ENCODE measurements around the gene CSN3.

The CSN3 gene

GRCh38 chr4:70251250-70251944 lies 9.0 kb downstream of the CSN3 start:
- Mint-ChIP-seq H3K4me3 (no peak overlapping the region), H3K27me3 (peaks cover 1% of the 10 kb centered on the region), H3K9me3 (ENCODE audit: low read depth) (no peaks in the 10 kb centered on the region), H3K4me1 (ENCODE audit: low read depth) (no peaks in the 10 kb centered on the region), H3K36me3 (no peaks in the 10 kb centered on the region), H3K27ac (no peak overlapping the region)

DNA sequence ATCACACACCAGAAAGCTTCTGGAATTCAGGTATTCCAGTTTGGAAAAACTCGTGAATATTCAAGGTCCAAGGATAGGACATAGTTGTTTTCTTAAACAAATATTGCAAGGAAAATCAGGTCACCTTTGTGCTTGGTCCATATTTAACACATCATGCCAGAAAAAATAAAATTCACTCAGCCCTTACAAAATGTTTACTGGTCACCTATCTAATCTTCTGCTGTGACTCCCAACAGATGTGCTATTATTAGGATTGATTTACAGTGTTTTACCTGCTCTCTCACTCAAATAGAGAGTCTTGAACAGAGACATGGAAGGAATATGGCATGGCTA lies 9.5 kb downstream of the CSN3 start:
- Mint-ChIP-seq H3K4me3 (no peak overlapping the region), H3K27me3 (peaks cover 1% of the 10 kb centered on the region), H3K9me3 (ENCODE audit: low read depth) (no peaks in the 10 kb centered on the region), H3K36me3 (no peaks in the 10 kb centered on the region), H3K27ac (no peak overlapping the region), H3K4me1 (ENCODE audit: low read depth) (no peaks in the 10 kb centered on the region)

DNA sequence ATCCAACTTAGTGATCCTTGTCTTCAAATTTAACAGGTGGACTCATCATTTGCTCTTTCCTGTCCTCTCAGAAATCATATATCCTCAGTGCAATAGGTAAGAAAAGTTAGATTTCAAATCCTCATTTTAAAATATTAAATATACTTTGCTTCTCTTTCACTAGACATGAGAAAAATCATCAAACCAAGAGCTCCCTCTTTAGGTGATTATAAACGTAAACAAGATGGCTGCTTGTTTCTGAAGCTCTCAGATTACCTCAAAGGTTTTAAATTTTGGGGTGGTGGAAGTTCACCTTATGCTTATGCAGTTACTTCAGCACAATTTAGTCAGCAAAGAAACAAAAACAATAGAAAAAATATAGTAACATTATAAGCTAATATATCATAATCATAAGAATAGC lies 27.3 kb downstream of the CSN3 start:
- Mint-ChIP-seq H3K4me1 (ENCODE audit: low read depth) (no peaks in the 10 kb centered on the region), H3K27ac (no peak overlapping the region), H3K9me3 (ENCODE audit: low read depth) (no peaks in the 10 kb centered on the region), H3K4me3 (no peak overlapping the region), H3K27me3 (no peaks in the 10 kb centered on the region), H3K36me3 (no peaks in the 10 kb centered on the region)

- Mint-ChIP-seq H3K9me3 (ENCODE audit: low read depth) (peaks cover 8% of the 10 kb centered on the region), H3K36me3 (no peaks in the 10 kb centered on the region), H3K27ac (no peak overlapping the region), H3K27me3 (no peaks in the 10 kb centered on the region), H3K4me1 (ENCODE audit: low read depth) (no peaks in the 10 kb centered on the region), H3K4me3 (no peak overlapping the region)
These were observed 34.7 kb downstream of the CSN3 start for GRCh38 chr4:70277121-70277520.

GRCh38 chr4:70280567-70280966 lies 38.2 kb downstream of the CSN3 start:
- Mint-ChIP-seq H3K27ac (no peak overlapping the region), H3K4me1 (ENCODE audit: low read depth) (no peaks in the 10 kb centered on the region), H3K36me3 (no peaks in the 10 kb centered on the region), H3K27me3 (no peaks in the 10 kb centered on the region), H3K4me3 (no peak overlapping the region), H3K9me3 (ENCODE audit: low read depth) (peaks cover 8% of the 10 kb centered on the region)

GRCh38 chr4:70288651-70289050 lies 46.3 kb downstream of the CSN3 start:
- no peaks in the 10 kb centered on the region for H3K27me3 Mint-ChIP-seq
- no peaks in the 10 kb centered on the region for H3K36me3 Mint-ChIP-seq
- H3K4me3 Mint-ChIP-seq, result no peak overlapping the region
- peaks cover 9% of the 10 kb centered on the region for H3K9me3 Mint-ChIP-seq (ENCODE audit: low read depth)
- no peak overlapping the region for H3K27ac Mint-ChIP-seq
- no peaks in the 10 kb centered on the region for H3K4me1 Mint-ChIP-seq (ENCODE audit: low read depth)

DNA sequence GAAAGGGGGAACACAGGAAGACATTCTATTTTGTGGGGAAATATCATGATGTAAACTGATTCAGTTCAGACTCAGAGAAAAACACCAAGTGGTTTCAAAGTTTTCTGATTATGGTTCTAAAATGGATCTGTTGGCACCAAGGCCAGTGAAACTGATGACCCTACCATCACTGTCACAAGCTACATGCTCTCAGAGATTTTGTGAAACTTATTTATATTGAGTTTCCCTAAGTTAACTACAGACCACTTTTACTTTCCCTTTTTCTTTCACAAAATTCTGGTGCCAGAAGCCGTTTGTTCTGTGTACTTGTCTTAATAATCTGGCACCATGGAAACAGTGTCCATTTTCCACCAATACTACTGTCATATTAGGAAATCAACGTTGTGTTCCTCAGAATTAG lies 48.9 kb downstream of the CSN3 start:
- Mint-ChIP-seq H3K27me3 (no peaks in the 10 kb centered on the region), H3K4me1 (ENCODE audit: low read depth) (no peaks in the 10 kb centered on the region), H3K4me3 (no peak overlapping the region), H3K36me3 (no peaks in the 10 kb centered on the region), H3K27ac (no peak overlapping the region), H3K9me3 (ENCODE audit: low read depth) (peaks cover 9% of the 10 kb centered on the region)

- no peaks in the 10 kb centered on the region for H3K4me1 Mint-ChIP-seq (ENCODE audit: low read depth)
- H3K9me3 Mint-ChIP-seq (ENCODE audit: low read depth), result peaks cover 6% of the 10 kb centered on the region
- no peak overlapping the region for H3K4me3 Mint-ChIP-seq
- no peaks in the 10 kb centered on the region for H3K36me3 Mint-ChIP-seq
- H3K27me3 Mint-ChIP-seq, result peaks cover 4% of the 10 kb centered on the region
- H3K27ac Mint-ChIP-seq, result no peak overlapping the region
These were observed 55.2 kb downstream of the CSN3 start for GRCh38 chr4:70297576-70297975.

DNA sequence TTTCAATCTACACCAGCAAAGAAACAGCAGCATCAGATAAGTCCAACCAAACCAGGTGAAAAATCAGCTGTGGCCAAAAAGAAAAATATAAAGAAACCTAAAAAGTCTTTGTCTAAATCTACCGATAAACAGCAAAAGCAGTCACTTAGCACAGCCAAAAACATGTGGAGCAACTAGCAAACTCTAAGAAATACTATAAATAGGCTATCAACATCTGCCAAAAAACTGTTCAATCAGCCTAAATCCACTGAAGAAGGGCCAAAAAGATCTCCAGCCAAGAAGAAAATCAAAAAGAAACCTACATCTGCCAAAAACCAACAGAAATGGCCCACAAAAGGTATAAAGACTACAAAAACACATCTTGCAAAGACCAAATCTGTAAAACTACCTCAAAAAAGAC lies 55.7 kb downstream of the CSN3 start:
- H3K4me3 Mint-ChIP-seq, result no peak overlapping the region
- no peak overlapping the region for H3K27ac Mint-ChIP-seq
- no peaks in the 10 kb centered on the region for H3K36me3 Mint-ChIP-seq
- H3K27me3 Mint-ChIP-seq, result peaks cover 4% of the 10 kb centered on the region
- peaks cover 4% of the 10 kb centered on the region for H3K9me3 Mint-ChIP-seq (ENCODE audit: low read depth)
- no peaks in the 10 kb centered on the region for H3K4me1 Mint-ChIP-seq (ENCODE audit: low read depth)

GRCh38 chr4:70299643-70300042 lies 57.2 kb downstream of the CSN3 start:
- Mint-ChIP-seq H3K4me1 (ENCODE audit: low read depth) (no peaks in the 10 kb centered on the region), H3K27ac (no peak overlapping the region), H3K36me3 (no peaks in the 10 kb centered on the region), H3K9me3 (ENCODE audit: low read depth) (no peaks in the 10 kb centered on the region), H3K4me3 (no peak overlapping the region), H3K27me3 (peaks cover 4% of the 10 kb centered on the region)

DNA sequence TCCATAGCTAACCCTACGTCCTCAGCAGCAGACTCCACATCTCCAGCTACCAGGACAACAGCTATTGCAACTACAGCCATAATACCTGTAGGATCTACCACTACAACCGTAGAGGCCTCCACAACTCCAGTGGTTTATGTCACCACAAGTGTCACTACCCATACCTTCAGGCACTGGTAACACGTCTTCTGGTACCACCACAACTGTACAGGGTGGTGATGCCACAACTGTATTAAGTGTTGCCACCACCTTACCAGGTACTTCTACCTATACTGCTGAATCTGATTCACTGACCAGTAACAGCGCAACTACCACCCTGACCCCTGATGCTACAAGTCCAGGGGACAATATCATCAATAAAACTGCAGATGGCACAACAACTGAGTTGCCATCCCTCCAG lies 57.8 kb downstream of the CSN3 start:
- H3K4me3 Mint-ChIP-seq, result no peak overlapping the region
- no peak overlapping the region for H3K27ac Mint-ChIP-seq
- H3K36me3 Mint-ChIP-seq, result no peaks in the 10 kb centered on the region
- no peaks in the 10 kb centered on the region for H3K4me1 Mint-ChIP-seq (ENCODE audit: low read depth)
- no peaks in the 10 kb centered on the region for H3K9me3 Mint-ChIP-seq (ENCODE audit: low read depth)
- peaks cover 4% of the 10 kb centered on the region for H3K27me3 Mint-ChIP-seq

Data from activated naive CD8-positive, alpha-beta T cell (primary cell).